ENCODE results near the gene CPA1.
A peak's percentile ranks its signal among the peaks of the same experiment; 100 is the strongest.

Gene CPA1

DNA sequence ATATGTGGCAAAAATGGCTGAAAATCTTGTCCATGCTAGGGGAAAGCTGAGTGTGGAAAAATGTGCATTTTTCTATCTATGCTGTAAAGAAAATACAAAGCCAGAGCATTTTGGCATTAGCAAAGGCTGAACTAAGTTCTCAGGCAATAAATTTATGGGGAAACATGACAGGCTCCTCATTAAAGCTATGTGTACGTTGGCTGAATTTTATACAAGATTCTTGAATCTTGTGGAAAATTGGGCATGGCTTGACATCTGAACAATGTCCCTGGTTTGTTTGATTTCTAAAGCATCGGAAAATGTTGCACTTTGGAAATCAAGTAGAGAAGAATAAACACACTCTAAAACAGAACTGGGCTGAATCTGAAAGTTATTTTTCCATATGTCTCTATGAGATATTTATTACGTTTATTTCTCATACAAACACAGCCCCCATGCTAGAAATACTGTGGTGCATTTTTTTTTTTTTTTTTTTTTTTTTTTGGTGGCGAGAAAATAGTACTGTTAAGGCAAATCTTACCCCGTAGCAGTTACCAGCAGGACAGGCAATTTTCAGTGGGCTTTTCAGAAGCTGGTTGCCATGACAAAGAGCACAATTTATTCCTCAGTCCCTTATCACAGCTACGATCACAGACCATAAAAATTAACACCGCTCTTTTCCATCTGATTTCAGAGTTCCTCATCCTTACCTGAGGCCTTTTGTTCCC, 16.9 kb downstream of the CPA1 start:
- DNase-seq: no peak

DNA sequence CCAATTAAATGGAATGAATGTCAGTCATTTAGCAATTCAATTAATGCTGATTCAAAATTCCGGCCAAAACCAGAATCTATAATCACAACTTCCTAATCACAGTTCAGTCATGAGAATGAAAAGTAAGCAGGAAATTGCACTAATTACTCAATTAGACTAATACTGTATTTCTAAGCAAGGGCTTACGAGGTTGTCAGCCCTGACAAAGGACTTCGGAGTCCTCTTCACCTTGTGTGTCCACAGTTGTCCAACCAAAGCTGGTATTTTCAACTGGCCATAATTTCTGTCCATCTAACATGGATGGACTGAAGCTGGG, 17.4 kb downstream of the CPA1 start:
- DNase-seq: no peak

DNA sequence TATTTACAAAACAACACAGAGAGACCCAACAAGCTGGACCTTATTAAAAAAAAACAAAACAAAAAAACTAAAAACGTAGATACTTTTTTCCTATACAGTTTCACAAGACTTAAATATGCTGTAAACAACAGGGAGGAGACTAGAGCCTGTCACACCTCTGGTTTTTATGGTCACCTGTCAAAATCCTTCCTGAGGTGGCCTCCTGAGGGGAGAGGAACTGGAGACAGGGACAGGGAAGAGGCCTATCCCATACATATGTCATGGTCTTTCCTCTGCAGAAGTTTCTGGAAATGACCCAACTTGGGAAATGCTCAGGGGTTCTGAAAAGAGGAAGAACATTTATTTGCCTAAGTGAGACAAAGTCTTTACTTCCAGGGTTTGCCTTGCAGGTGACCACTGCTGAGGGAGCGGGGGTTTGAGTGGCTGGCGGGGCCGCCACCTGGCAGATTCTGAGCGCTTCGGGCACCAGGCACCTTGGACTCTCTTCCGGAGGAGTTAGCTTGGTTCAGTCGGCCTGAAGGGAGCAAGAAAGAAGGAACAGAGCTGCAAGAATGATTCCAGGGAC, 18.3 kb downstream of the CPA1 start:
- DNase-seq: peak; percentile 48

DNA sequence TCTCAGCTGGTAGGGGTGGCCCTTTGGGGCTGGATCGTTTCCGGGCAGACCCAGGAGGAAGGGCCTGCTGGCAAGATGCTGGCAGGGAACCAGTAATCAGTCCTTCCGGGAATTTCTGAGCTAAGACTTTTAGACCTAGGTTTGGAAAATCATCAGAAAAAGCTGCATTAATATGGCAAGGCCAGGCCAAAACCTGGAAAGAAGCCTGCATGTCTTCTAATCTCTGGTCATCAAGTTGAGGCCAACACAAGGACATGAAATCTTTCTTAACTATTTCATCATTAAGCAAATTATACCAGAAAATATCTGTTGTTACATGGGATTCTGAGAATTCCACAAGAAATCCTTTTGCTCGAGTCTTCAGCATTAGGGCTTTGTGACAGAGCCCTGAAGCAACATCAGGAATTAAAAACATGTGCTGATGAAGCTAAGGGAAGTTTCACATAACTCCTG, 19.9 kb downstream of the CPA1 start:
- no peak for DNase-seq

DNA sequence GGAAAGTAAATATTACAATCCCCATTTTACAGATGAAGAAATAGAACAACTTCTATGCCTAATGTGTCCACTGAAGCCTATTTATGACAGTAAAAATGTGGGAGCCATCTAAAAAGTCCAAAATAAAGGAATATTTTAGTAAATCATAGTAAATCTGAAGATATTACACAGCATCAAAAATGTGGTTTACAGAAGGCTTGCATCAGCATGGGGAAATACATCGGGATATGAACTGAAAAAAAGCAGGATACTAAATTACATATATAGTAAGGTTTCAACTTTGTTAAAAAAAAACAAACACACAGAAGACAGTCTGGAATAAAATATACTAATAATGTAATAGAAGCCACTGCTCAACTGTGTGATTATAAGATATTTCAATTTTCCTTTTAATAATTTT, 20.8 kb downstream of the CPA1 start:
- DNase-seq: no peak

DNA sequence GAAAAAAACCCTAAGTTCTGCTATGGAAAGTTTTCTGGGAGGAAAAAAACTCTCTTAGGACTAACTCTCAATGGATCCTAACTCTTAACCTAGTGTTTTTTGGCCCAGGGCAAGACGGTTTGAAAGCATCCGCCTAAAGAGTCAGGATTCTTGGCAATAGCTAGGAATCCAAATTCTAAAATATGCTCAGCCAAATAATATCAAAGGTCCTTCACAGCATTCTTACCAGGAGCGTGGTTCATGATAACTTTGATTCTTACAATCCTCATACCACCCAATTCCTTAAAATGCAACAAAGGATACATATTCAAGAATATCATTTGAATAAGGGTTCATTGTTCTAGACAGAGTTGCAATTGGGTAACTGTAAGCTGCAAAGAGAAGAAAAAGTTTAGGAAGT, 21.3 kb downstream of the CPA1 start:
- DNase-seq: no peak

DNA sequence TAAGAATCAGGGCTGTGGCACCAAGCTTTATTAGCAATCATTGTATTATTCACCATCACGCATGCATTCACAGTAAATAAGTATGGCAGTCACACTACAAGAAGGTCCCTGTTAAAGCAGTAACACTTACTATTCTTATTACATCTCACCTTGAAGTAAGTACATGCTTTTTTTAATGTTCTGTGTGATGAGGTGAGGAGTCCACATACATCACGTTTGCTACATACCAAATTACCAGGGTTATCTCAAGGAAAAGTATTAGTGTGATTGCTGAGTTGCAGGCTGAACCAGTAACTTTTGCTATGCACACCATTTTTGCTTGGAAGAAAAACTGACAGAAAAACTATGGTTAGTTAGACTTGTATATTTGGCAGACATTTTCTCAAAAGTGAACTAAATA, 24.7 kb downstream of the CPA1 start:
- no peak for DNase-seq

DNA sequence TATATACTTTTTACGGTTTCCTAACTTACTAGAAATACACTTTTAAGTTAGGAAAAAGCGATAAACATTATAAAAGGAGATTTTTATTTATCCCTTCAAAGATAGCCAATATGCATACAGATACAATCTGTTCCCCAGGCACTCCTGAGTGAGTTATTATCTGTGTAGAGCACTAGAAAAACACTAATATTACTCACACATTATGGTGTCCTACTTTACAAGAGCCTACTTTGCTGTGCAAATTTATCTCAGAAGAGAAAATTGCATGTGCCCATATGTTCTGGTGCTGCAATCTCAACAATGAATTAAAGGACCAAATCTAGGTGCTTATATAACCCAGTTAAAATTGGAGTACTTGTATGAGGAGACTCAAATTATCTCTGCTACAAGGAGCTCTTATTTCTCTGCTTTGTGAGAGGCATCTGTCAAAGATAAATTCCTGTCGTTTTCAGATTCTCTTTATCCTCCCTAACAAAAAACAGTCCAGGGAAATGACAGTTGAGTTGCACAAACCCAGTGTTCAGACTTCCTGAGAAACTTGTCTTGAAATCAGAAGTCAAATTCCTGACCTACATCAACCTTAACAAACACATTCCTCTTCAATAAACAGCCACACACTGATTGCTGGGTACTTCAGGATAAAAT, 28.9 kb downstream of the CPA1 start:
- DNase-seq: no peak

DNA sequence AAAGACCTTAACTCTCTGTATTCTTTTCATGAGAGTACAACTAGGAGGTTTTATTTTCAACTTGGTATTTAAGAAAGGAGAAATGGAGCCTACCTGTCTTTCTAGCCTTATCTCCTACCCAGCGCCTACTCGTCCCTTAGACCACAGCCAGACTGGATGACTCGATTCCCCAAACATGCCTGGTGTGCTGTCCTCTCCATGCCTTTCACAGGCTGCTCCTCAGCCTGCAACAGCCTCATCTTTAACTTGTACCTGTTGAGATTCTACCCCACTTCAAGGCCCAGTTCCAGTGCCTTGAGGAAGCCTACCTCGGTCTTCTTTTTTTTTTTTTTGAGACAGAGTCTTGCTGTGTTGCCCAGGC, 29.4 kb downstream of the CPA1 start:
- DNase-seq: no peak

DNA sequence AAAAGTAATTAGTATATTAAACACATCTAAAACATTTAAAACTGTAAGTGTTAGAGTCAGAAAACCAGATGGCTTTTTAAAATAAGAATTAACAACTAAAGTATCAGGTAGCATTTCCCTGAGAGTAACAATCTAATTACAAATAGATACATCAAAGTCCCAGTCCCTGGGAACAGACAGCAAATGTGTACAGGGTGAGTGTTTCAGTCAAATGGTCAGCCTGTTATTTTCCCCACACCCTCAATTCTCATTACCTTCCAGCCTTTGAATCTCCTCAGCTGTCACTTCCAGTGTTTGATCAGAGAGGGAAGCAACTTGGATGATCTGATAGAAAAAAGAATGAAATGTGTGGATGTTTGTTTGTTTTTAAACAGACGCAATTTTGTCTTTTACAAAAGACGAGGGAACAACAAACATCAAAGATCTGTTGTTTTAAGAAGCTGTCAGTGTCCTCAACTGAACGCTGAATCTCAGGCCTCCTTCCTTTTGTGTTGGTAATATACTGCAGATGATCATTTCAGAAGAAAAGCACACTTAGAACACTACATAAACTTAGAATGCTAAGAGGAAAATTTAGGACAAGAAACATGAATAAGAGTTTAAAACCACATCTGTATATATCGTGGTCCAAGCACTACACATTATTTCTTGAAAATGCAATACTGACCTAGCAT, 30.7 kb downstream of the CPA1 start:
- no peak for DNase-seq

DNA sequence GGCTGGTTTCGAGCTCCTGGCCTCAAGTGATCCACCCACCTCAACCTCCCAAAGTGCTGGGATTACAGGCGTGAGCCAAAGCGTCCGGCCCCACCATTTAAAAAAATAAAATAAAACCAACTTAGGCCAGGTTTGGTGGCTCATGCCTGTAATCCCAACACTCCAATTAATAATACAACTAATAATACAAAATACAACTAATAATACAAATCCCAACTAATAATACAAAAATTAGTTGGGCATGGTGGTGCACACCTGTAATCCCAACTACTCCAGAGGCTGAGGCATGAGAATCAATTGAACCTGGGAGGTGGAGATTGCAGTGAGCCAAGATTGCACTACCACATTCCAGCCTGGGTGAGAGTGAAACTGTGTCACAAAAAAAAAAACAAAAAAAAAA, 32.9 kb downstream of the CPA1 start:
- DNase-seq: no peak

DNA sequence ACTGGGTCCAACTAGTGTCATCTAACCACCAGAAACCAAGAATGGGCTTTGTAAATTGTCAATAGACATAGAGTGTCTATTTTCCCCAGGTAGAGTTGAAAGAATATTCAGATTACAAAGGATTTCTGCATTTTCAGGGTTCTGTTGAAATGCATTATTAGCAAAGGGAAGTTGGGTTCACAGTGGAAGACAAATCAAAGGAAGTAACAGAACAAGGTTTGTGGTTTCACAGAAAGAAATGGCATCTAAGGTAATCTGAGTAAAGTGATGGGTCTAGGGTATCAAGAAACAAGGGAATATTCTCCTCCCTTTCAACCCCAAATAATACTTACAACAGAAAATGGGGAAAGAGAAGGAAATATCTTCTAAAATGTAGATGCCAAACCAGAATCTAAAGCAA, 34.7 kb downstream of the CPA1 start:
- no peak for DNase-seq

DNA sequence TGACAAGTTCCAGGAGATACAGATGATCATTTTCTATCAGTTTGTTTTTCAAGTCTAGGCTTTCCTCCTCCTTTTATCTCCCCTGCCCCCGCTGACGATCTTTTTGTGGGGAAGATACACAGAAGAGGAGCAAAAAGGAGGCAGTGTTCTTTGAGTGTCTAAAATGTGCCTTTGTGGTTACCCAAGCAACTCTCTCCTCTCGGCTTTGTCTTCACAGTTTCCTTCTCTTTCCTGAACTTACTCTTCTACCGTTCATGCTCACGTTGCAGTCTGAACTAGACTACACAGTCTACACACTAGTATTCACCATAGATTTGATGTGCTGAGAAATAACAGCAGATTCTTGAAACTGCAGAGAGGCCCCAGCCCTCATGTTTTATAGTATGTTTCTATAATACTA, 36.9 kb downstream of the CPA1 start:
- no peak for DNase-seq

DNA sequence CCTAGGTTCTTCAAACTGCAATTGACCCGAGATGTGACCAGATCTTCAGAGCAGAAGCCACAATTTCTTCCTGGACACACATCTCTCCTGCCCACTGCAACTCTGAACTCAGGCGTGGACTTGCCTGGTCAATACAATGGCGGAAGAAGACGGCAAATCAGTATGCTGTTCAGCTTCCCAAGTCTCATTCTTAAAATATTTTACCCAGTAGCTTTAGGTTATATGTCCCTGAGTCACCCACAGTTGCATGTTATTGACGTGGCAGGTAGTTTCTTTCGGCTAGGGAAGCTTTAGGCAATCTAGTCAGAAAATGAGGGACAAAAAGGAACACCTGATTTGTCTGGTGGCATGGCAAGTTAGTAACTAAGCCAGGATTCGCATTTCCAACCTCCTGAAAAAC, 38.0 kb downstream of the CPA1 start:
- no peak for DNase-seq

DNA sequence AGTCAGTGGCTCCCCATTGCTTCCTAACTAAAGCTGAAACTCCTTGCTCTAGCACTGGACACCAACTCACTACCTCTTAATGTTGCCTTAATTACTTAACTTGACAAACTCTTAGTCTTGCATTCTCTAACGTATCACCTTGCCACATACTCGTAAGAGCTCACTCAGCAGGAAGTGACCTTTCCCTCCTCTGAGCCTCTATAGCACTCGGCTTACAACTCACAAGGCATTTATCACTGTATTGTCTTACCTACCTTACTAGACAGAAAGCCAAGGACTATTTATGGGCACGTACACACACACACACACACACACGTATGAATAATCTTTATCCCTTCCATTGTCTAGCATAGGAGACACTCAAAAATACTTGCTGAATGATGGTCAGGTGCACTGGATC, 39.4 kb downstream of the CPA1 start:
- DNase-seq: peak; percentile 44

DNA sequence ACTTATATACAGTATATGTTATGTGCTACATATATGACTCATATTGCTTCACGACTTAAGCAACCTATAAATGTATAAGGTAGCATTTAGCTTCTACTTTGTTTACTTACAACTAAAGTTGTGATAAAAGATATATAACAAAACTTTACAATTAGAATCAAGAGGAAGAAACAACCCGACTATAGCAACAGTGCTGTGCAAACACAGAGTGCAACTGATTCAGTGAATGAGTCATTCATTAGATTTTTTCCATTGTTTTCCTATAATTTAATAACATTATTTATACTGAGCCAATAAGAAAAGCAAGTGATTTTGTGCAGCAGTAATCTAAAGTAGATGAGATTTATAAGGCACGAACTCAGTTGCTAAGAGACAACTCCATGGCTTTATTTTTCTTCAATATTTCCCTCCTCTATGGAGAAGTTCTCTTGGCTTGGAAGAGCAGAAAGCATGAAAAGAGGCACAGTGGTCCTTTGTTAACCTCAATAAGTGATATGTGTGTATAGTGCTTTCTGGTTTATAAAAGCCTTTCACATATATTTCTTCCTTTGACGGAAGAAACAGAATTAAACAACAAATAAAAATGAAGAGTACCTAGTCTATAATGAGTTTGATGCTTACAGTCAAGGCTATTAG, 40.8 kb downstream of the CPA1 start:
- no peak for DNase-seq

DNA sequence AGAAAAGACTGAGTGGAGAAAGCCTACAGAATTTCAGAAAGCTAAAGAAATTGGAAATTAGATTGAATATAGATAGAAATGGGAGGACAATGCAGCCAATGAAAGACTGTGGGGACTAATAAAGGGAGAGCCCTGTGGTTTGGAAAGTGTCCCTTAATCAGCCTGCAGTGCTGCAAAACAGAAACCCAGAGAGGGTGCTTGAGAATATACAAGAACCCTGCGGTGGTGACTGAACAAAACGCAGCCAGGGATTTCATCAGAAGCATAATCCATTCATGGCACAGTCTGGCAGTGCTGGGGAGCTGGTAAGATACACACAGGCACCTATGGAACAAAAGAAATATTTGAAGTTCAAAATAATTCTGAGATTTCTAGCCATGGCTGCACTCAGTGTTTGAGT, 41.4 kb downstream of the CPA1 start:
- peak; percentile 44 for DNase-seq

DNA sequence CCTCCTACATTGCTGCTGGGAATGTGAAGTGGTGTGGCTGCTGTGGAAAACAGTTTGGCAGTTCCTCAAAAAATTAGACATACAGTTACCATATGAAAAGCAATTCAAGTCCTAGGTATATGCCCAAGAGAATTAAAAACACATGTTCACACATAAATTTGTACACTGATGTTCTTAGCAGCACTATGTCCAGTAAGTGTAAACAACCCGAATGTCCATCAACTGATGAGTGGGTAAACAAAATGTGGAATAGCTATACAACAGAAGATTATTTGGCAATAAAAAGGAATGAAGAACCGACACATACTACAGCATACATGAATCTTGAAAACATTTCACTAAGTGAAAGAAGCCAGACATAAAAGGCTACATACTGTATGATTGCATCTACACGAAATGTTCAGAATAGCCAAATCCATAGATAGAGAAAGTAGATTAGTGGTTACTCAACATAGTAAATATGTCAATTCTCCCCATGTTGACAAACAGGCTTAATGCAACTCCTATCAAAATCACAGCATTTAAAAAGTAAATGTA, 43.3 kb downstream of the CPA1 start:
- DNase-seq: no peak

DNA sequence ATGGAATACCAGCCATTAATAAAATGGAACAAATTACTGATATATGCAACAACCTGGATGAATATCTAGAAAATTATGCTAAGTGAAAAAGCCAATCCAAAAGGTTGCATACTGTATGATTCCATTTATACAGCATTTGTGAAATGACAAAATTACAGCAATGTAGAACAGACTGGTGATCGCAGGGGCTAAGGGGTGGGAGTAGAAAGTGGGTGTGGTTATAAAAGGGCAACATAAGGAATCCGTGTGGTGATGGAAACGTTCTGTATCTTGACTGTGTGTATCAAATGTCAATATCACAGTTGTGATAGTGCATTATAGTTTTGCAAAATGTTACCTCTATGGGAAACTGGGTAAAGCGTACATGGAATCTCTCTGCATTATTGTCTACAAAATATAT, 45.5 kb downstream of the CPA1 start:
- no peak for DNase-seq

DNA sequence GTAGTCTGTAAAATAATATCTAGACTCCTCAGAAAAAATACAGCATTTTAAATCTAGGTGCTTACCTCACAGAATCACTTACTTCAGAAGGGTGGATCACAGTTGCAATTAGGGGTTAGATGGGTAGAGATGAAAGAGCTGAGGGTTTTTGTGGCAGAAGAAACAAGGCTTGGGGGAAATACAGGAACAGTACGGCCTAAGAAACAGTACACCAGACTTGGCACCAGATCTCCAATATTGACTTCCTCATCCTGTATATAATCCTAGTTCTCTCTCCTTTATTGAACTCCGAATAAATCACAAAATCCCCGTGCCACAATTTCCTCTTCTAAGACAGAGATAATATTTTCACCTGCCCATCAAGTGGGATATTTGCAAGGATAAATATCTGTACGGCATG, 46.3 kb downstream of the CPA1 start:
- no peak for DNase-seq

DNA sequence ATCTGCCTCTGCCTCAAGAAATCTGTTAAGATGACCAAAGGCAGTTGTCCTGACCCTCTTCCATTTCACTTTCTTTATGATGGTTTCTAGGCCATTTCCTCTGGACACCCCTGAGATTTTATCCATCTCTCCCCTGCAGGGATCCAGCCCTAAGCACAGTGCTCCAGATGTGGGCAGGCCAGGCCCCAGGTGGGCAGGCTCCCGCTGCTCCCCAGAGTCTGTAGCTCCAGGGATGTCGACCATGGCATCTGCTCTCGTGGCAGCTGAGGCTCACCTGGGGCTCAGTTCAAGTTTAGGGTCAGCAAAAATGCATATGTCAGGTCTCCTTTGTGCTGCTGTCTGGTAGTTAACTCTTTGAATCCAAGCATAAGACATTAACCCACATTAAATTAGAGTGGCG, 48.7 kb downstream of the CPA1 start:
- no peak for DNase-seq

DNA sequence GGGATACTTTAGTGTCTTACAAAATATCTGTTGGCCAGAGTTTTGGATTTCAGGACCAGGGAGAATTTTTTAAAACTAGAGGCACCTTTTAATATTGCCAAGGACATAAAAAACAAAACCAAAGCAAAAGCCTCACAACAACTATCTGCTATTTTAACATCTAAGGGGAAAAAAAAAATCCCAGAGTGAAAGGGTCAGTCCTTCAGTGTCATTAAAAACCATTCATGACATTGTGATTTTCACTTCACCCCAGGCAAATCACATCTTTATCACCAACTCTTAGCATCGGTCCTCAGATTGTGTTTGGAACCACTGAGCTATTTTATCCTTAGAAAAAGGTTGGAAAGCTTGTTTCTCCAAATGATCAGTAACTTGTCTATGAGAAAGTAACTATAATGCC, 49.8 kb downstream of the CPA1 start:
- no peak for DNase-seq

DNA sequence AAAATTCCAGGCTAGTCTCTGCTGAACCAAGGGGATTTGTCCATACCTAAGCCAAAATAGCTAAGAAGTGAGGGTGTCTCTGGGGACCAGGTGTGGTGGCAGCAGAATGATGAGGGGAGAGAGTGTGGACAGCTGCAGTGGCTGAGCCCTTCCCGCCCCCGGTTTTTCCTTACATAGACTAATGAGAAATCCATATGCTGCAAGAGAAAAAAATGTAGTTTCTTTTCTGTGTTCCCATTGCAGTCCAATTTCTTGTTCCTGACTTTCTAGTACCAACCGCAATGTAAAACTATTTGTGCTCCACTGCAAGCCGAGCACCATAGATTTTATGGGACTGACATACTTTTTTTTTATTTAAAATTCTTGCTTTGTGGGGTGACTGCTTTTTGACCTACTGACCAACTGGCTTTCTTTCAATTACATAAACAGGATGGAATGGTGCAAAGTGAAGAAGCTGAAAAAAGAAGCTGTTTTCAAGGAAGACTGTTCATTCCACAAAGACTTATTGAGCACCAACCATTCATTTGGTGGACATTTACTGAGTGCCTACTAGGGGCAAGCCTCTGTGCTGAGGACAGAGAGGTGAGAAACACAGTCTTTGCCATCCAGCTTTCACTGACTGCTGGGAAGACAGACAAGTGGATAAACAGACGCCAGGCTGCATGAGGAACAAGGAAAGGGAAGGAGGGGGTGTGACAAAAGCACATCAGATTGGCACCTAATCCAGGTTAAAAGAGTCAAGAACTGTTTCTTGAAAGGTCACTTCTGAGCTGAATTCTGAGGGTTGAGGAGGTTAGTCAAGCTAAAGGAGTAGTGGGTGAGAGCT, 50.8 kb downstream of the CPA1 start:
- no peak for DNase-seq

Measured in RPMI8226 (cell line).